Hematopoietic multipotent progenitor cell treated with erythropoietin and hydrocortisone succinate and interleukin-3 and kit ligand, for 4 days (in vitro differentiated cells): ENCODE data around the gene IQSEC1.

Experiments
- DNase-seq: peaks from one replicate; pipeline ENCODE4 v3.0.0-alpha.2; 2015

The IQSEC1 gene

GRCh38 chr3:12981306-12982275 lies 91.6 kb downstream of the IQSEC1 start:
- DNase-seq = no peak

- no peak for DNase-seq
Observed at GRCh38 chr3:12980596-12981290, 92.5 kb downstream of the IQSEC1 start.

- DNase-seq = no peak
Observed at GRCh38 chr3:12979947-12980487, 93.2 kb downstream of the IQSEC1 start.

- DNase-seq = no peak
Observed at GRCh38 chr3:12979151-12979946, 93.9 kb downstream of the IQSEC1 start.

GRCh38 chr3:12978682-12979081 lies 94.5 kb downstream of the IQSEC1 start:
- DNase-seq = no peak

GRCh38 chr3:12977117-12977808 lies 96.0 kb downstream of the IQSEC1 start:
- no peak for DNase-seq

GRCh38 chr3:12975748-12976522 lies 97.3 kb downstream of the IQSEC1 start:
- no peak for DNase-seq

GRCh38 chr3:12974819-12975218 lies 98.4 kb downstream of the IQSEC1 start:
- no peak for DNase-seq

- DNase-seq = no peak
Observed at GRCh38 chr3:12974334-12974733, 98.9 kb downstream of the IQSEC1 start.

GRCh38 chr3:12973827-12974226 lies 99.4 kb downstream of the IQSEC1 start:
- no peak for DNase-seq

GRCh38 chr3:12972781-12973702 lies 100.2 kb downstream of the IQSEC1 start:
- DNase-seq = no peak

- no peak for DNase-seq
Observed at GRCh38 chr3:12972043-12972442, 101.2 kb downstream of the IQSEC1 start.

- no peak for DNase-seq
Observed at GRCh38 chr3:12970684-12971083, 102.5 kb downstream of the IQSEC1 start.

GRCh38 chr3:12969486-12969885 lies 103.7 kb downstream of the IQSEC1 start:
- DNase-seq = no peak

GRCh38 chr3:12968541-12968940 lies 104.7 kb downstream of the IQSEC1 start:
- DNase-seq = no peak

GRCh38 chr3:12967606-12968351 lies 105.5 kb downstream of the IQSEC1 start:
- DNase-seq = peak; percentile 94

- peak; percentile 41 for DNase-seq
Observed at GRCh38 chr3:12966847-12967605, 106.2 kb downstream of the IQSEC1 start.

GRCh38 chr3:12965999-12966846 lies 107.0 kb downstream of the IQSEC1 start:
- no peak for DNase-seq
